Lung (tissue), 16 donors: ENCODE results near the gene C10orf120. TPM values are rescaled to one million over a fixed set of nuclear protein-coding genes. Genes with fewer than 3 reads are reported as not detected.

Experiments used
- ATAC-seq: fragments of 200-7000 bp; cut with Tn5 transposase; one replicate; pipeline ENCODE4 v1.9.1; 2020; ENCODE audit warnings: moderate number of reproducible peaks; ENCODE audit not compliant: insufficient read depth, low FRiP score
- DNase-seq, 3 donors: peaks; one replicate each; pipeline ENCODE4 v3.0.0-alpha.2; 2013 to 2017
- H3K27ac ChIP-seq, 2 donors: one replicate each; pipeline ENCODE4 v1.5.1; 2013; ENCODE audit warnings: mild to moderate bottlenecking in 2 of 2, moderate library complexity in 2 of 2, control low read depth in 1 of 2, inconsistent platforms in 1 of 2, low read depth in 1 of 2, low read length in 1 of 2
- H3K27me3 ChIP-seq, 3 donors: one replicate each; pipeline ENCODE4 v1.5.1; 2013; ENCODE audit warnings: low read length in 2 of 3; ENCODE audit not compliant: control insufficient read depth in 3 of 3, insufficient read depth in 3 of 3
- H3K36me3 ChIP-seq, 4 donors: one replicate each; pipeline ENCODE4 v1.5.1; 2013; ENCODE audit warnings: low read length in 4 of 4, mild to moderate bottlenecking in 1 of 4, moderate library complexity in 1 of 4; ENCODE audit not compliant: control insufficient read depth in 4 of 4, insufficient read depth in 4 of 4
- H3K4me1 ChIP-seq, 5 donors: one replicate each; pipeline ENCODE4 v1.5.1; 2013; ENCODE audit warnings: low read length in 5 of 5, mild to moderate bottlenecking in 2 of 5, moderate library complexity in 1 of 5; ENCODE audit not compliant: control insufficient read depth in 5 of 5, insufficient read depth in 5 of 5
- H3K4me3 ChIP-seq: one replicate; pipeline ENCODE4 v1.5.1; 2013; ENCODE audit warnings: mild to moderate bottlenecking, control low read depth, moderate library complexity
- H3K9ac ChIP-seq, 2 donors: one replicate each; pipeline ENCODE4 v1.5.1; 2013; ENCODE audit warnings: low read length in 2 of 2, control low read depth in 1 of 2; ENCODE audit not compliant: insufficient read depth in 1 of 2
- H3K9me3 ChIP-seq, 4 donors: one replicate each; pipeline ENCODE4 v1.5.1; 2013; ENCODE audit warnings: low read length in 3 of 4, mild to moderate bottlenecking in 1 of 4, moderate library complexity in 1 of 4; ENCODE audit not compliant: control insufficient read depth in 4 of 4, insufficient read depth in 3 of 4
- WGBS, 2 donors: extraction: QIAGEN DNeasy Blood & Tissue Kit; methylation state at CpG; one replicate each; pipeline ENCODE4 v1.1.7; 2013; 5-methylcytosine and 5-hydroxymethylcytosine counted together
- long read RNA-seq, 5 donors: transcript quantifications; one replicate each; lab custom pipeline, GENCODE V29; 2026
- polyA plus RNA-seq, 2 donors: library from polyadenylated mRNA; stranded (reverse); fragments of 200-250 nt; gene quantifications; one replicate each; pipeline ENCODE4 v1.2.1, GENCODE V29; 2013
- total RNA-seq, 2 donors: library from RNA; depleted of rRNA in 1 of 2; stranded (reverse); fragments of >200 nt in 1 of 2; gene quantifications; one replicate each; pipeline ENCODE4 v1.2.1, GENCODE V29; 2014 to 2021
- TF ChIP-seq, protein P1 (sequence below): IDR thresholded peaks from 2 replicates; pipeline ENCODE4 v1.5.1; 2012; ENCODE audit warnings: mild to moderate bottlenecking; ENCODE audit errors: control extremely low read depth, extremely low read depth
- donor health status: control.
- donor health status: control.
- donor health status: Bipolar disorder and iron deficiency.
- donor health status: healthy.
- donor health status: DM: yes; HTN: yes; CAD: no.

C10orf120 gene
- total RNA-seq (not detected), polyA plus RNA-seq (not detected)
- long read RNA-seq, donor 1 = 0 reads
- long read RNA-seq, donor 2 = 0 reads
- long read RNA-seq, donor 3 = 0 reads
- long read RNA-seq, donor 4 = 0 reads
- long read RNA-seq, donor 5 = 0 reads

DNA sequence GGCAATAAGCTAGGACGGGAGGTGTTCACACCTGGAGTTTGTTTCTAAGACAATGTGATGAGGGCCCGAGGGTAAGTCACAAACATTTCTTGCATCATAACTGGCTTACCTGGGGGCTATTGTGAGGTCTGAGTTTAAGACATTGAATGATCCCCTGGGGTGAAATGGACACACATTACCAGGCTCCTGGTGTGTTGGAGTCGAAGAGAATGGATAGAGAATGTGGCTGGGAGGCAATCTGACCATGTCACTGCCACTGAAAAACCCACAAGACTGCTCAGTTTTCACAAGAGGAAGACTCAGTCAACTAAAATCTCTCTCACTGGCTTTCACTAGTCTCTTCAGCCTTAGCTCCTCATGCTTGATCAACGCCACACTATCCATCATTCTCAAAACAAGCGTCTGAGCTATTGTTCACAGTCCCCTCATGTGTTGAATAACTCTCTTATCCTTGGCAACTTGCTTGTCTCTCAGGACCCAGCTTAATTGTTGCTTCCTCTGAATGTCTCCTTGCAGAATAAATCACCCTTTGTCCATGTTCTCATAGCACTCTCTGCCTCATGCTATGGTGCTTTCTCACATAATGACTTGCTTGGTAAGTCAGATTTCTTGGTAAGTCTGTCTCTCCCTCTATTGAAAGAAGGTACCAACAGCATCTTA lies at the start of gene C10orf120:
Gene C10orf120 (minus strand): TSS at position 51 of the 660 bp plus-strand sequence. CDS start 56 bp downstream, outside the sequence.
- no peaks in the 10 kb centered on the region for H3K27me3 ChIP-seq
- H3K27ac ChIP-seq = no peak within 1 kb of the TSS
- TF ChIP-seq, protein P1, sequence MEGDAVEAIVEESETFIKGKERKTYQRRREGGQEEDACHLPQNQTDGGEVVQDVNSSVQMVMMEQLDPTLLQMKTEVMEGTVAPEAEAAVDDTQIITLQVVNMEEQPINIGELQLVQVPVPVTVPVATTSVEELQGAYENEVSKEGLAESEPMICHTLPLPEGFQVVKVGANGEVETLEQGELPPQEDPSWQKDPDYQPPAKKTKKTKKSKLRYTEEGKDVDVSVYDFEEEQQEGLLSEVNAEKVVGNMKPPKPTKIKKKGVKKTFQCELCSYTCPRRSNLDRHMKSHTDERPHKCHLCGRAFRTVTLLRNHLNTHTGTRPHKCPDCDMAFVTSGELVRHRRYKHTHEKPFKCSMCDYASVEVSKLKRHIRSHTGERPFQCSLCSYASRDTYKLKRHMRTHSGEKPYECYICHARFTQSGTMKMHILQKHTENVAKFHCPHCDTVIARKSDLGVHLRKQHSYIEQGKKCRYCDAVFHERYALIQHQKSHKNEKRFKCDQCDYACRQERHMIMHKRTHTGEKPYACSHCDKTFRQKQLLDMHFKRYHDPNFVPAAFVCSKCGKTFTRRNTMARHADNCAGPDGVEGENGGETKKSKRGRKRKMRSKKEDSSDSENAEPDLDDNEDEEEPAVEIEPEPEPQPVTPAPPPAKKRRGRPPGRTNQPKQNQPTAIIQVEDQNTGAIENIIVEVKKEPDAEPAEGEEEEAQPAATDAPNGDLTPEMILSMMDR = no peak
- H3K9ac ChIP-seq = no peak within 1 kb of the TSS
- H3K36me3 ChIP-seq = no peaks in the 10 kb centered on the region
- H3K9me3 ChIP-seq = peaks cover 0 to 2% (median 0%) of the 10 kb centered on the region in 4 donors
- ATAC-seq = no peak
- H3K4me3 ChIP-seq = no peak within 1 kb of the TSS
- no peaks in the 10 kb centered on the region for H3K4me1 ChIP-seq
- WGBS, 2 donors = 70 to 73% methylated on average over 5 of the region's 5 CpGs
- DNase-seq = no peak

DNA sequence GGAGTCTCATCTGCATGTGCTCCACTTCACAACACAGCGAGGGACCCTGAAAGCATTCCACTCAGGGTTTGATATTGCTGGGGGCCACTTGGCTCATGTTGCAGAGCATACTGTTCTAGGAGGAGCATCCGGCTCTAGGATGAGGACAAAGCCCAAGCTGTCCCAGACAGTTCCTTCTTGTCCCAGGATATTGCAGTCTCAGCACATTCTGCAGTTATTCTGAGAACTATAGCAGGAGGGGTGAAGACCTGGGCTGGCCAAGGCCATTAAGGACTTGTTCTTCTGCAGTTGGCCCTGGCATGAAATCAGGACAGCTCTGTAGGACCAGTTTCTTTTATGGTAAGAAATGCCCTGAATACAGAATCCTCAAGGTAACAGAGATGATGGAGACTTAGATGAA lies 48.9 kb upstream of the C10orf120 start:
- no peak for ATAC-seq
- H3K36me3 ChIP-seq = no peaks in the 10 kb centered on the region
- TF ChIP-seq, protein P1 = no peak
- peaks cover 0 to 10% (median 2%) of the 10 kb centered on the region in 3 donors for H3K27me3 ChIP-seq
- no peak overlapping the region for H3K27ac ChIP-seq
- DNase-seq = no peak
- H3K9me3 ChIP-seq = peaks cover 0 to 3% (median 0%) of the 10 kb centered on the region in 4 donors
- H3K4me1 ChIP-seq = no peaks in the 10 kb centered on the region
- H3K4me3 ChIP-seq = no peak overlapping the region
- no peak overlapping the region for H3K9ac ChIP-seq
- WGBS, 2 donors = 69 to 86% methylated on average over 2 of the region's 2 CpGs

DNA sequence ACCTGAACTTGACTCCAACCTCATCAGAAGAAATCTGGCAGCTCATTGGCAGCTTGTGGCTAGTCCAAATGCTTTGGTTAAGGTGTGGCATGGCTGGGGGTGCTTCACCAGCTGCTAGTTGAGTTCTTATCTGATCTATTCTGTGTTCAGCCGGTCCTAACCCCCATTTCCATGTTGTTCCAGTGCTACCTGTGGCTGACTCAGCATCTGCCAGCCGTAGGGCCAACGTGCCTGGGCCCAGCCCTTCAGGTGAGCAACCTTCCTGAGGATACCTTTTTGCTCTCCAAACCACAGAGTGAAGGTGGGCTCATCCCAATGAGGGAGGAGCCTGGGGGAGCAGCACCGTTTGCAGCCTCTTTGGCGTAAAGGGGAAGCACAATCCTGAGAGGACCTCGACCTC lies 46.8 kb upstream of the C10orf120 start:
- no peaks in the 10 kb centered on the region for H3K36me3 ChIP-seq
- H3K27me3 ChIP-seq = peaks cover 0 to 10% (median 2%) of the 10 kb centered on the region in 3 donors
- H3K4me1 ChIP-seq = no peaks in the 10 kb centered on the region
- ATAC-seq (no peak), DNase-seq (no peak)
- 62 to 63% methylated on average over 6 of the region's 6 CpGs for WGBS, 2 donors
- no peak overlapping the region for H3K4me3 ChIP-seq
- H3K27ac ChIP-seq = no peak overlapping the region
- H3K9ac ChIP-seq = no peak overlapping the region
- peaks cover 0 to 3% (median 0%) of the 10 kb centered on the region in 4 donors for H3K9me3 ChIP-seq
- TF ChIP-seq, protein P1 = no peak
